Activated naive CD8-positive, alpha-beta T cell treated with anti-CD3 and anti-CD28 coated beads, Interleukin-2, amount 10 ng/mL, durations not matched to agents 7 days and 5 days (primary cell): ENCODE results near the gene CTNNBL1. TPM values are rescaled to one million over a fixed set of nuclear protein-coding genes. Genes with fewer than 3 reads are reported as not detected.
"Not testable (repeated sequence)": the region's sequence is repeated elsewhere in the genome, so short reads cannot be mapped to it uniquely, and the experiment has no call there.

ENCODE experiments used
- ATAC-seq: fragments of 150-1000 bp; cut with Tn5 transposase; one replicate; pipeline ENCODE4 v1.10.0; 2021; ENCODE audit warnings: low read depth, moderate library complexity
- POLR2A ChIA-PET: fragments of 350-600 bp; sonication (Branson Sonifier 250); formaldehyde crosslinking; loops from one replicate; lab custom pipeline; 2021; ENCODE audit warnings: antibody characterized with exemption; lab: Charles Lee
- DNase-seq: peaks from one replicate; pipeline ENCODE4 v3.0.0; 2021
- H3K27ac Mint-ChIP-seq: one replicate; pipeline ENCODE4 v1.8.0; 2022; ENCODE audit warnings: mild to moderate bottlenecking, mixed read lengths
- H3K27me3 Mint-ChIP-seq: one replicate; pipeline ENCODE4 v1.8.0; 2022; ENCODE audit warnings: mild to moderate bottlenecking, moderate library complexity, mixed read lengths
- H3K36me3 Mint-ChIP-seq: one replicate; pipeline ENCODE4 v1.8.0; 2021; ENCODE audit warnings: mild to moderate bottlenecking, mixed read lengths
- H3K4me1 Mint-ChIP-seq: one replicate; pipeline ENCODE4 v1.8.0; 2021; ENCODE audit warnings: mixed read lengths
- H3K4me3 Mint-ChIP-seq: one replicate; pipeline ENCODE4 v1.8.0; 2022; ENCODE audit warnings: mild to moderate bottlenecking, moderate library complexity, mixed read lengths
- H3K9me3 Mint-ChIP-seq: one replicate; pipeline ENCODE4 v1.8.0; 2021; ENCODE audit warnings: mixed read lengths
- total RNA-seq, 2 experiments: library from RNA; stranded (reverse); gene quantifications; one replicate each; pipeline ENCODE4 v1.2.3, GENCODE V29; 2021

CTNNBL1 gene
- total RNA-seq, 2 experiments from 2014 or later: 62.3 to 66.7 TPM

DNA sequence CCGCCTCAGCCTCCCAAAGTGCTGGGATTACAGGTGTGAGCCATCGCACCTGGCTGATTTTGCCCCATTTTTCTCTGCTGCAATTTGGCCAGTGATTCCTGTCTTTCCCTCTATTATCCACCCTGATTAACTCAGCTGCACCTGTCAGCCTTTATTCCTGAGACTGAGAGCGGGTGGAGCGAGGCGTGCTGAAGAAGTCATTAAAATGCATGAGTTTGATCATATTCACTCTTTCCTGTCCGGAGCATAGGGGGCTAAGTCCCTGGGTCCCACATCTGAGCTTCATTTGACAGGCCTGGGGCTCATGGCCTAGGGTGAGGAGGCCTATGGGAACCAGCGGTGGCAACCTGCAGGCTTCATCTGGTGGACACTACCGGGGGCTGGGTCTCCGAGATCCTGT is 25.7 kb upstream of the CTNNBL1 start:
- Mint-ChIP-seq H3K4me3 (no peak overlapping the region), H3K27ac (no peak overlapping the region), H3K4me1 (peaks cover 4% of the 10 kb centered on the region), H3K27me3 (peaks cover 15% of the 10 kb centered on the region), H3K9me3 (peaks cover 6% of the 10 kb centered on the region), H3K36me3 (peaks cover 2% of the 10 kb centered on the region)
- no peak for DNase-seq
- POLR2A ChIA-PET: no interaction called here
- no peak for ATAC-seq

DNA sequence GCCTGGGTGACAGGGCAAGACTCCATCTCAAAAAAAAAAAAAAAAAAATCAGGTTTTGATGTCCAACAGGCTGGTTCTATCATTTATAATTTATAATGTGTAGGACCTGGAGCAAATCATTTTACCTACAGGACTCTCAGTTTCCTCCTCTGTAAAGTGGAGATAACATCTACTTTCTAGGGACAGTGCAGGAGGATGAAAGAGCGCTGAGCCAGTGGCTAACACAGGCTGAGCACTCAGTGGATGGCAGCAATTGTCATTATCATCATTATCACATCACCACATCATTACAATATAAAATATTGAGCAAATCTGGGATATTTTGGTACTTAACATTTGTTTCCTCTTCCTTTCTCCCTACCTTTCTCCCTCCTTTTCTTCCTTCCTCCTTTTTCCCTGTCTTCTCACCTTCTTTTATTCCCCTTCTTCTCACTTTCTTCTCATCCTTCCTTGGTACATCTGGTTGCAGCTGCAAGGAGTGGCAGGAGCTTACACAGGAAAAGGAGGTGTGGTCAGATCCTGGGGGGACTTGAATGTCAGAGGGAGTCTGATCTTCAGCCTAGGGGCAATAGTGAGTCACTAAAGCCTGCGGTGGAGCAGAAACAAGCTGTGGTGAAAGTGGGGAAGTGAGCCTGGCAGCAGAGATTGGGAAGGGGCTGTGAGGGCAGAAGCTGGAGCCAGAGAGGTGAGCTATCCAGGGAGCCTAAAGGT is 24.6 kb upstream of the CTNNBL1 start:
- peaks cover 6% of the 10 kb centered on the region for H3K9me3 Mint-ChIP-seq
- POLR2A ChIA-PET: no interaction called here
- DNase-seq: no peak
- no peak overlapping the region for H3K27ac Mint-ChIP-seq
- no peak for ATAC-seq
- no peak overlapping the region for H3K4me3 Mint-ChIP-seq
- peaks cover 2% of the 10 kb centered on the region for H3K36me3 Mint-ChIP-seq
- peaks cover 4% of the 10 kb centered on the region for H3K4me1 Mint-ChIP-seq
- peaks cover 15% of the 10 kb centered on the region for H3K27me3 Mint-ChIP-seq

DNA sequence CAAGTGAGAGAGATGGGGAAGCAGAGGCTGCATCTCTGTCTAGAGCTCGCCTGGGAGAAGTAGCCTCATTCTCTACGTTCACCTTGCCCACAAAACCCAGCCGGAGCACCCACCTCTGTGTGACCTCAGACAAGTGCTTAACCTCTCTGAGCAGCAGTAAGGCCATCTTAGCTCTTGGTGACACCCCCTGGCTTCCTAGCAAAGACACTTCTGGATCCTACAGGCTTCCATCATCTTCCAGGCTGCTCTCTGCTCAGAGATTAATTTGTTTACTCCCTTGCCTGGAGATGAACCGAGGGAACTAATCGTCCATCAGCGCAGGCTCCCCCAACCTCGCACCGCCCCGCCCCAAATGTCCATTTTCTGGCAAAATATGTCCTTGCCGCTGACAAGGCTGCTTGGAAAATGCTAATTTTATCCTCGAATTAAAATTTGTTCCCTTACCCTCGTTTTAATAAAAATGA is 24.0 kb upstream of the CTNNBL1 start:
- ATAC-seq: no peak
- Mint-ChIP-seq H3K4me3 (no peak overlapping the region), H3K4me1 (peaks cover 4% of the 10 kb centered on the region), H3K27me3 (peaks cover 12% of the 10 kb centered on the region), H3K36me3 (no peaks in the 10 kb centered on the region), H3K9me3 (peaks cover 2% of the 10 kb centered on the region), H3K27ac (no peak overlapping the region)
- POLR2A ChIA-PET: no interaction called here
- no peak for DNase-seq

DNA sequence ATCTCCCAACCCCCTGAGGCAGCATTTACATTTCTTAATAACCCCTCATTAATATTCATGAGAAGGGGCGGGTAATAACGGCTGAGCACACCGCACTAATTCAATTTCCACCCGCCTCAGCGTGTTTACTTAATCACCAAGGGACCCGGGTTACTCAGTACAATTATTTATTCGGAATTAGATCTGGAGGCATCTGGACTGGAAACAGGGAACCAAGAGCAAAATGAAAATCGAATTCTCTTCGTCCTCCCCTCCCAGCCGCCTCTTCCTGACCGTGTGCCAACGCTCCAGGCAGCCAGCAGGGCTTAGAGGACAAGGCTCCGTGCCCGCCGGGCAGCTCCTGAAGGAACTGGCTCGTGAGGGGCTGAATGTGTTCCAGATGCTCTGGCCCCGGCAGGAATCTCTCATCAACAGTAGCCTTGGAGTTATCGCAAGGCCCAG is 23.5 kb upstream of the CTNNBL1 start:
- Mint-ChIP-seq H3K27ac (no peak overlapping the region), H3K27me3 (peaks cover 12% of the 10 kb centered on the region), H3K9me3 (peaks cover 2% of the 10 kb centered on the region), H3K4me3 (no peak overlapping the region), H3K36me3 (no peaks in the 10 kb centered on the region), H3K4me1 (peaks cover 4% of the 10 kb centered on the region)
- no peak for ATAC-seq
- POLR2A ChIA-PET: no interaction called here
- DNase-seq: no peak

DNA sequence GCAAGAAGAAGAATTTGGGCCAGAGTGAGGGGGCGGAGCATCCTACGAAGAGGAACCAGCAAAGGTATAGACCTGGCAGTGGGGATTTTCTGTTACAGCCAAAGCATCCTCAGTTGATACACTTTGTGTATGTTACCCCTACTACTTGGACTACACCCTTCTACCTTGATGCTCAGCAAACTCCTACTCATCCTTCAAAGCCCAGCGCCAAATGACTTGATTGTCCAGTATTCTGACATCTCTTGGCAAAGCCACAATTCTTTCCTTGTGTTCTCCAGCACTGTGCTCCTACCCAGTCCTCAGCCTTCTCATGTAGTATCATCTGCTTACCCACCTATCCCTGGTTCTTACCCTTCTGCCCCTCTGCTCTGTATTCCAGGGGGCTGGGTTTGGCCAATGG is 21.7 kb upstream of the CTNNBL1 start:
- POLR2A ChIA-PET: no interaction called here
- DNase-seq (no peak), ATAC-seq (no peak)
- Mint-ChIP-seq H3K27me3 (peaks cover 15% of the 10 kb centered on the region), H3K9me3 (no peaks in the 10 kb centered on the region), H3K36me3 (no peaks in the 10 kb centered on the region), H3K4me1 (peaks cover 4% of the 10 kb centered on the region), H3K27ac (no peak overlapping the region), H3K4me3 (no peak overlapping the region)

DNA sequence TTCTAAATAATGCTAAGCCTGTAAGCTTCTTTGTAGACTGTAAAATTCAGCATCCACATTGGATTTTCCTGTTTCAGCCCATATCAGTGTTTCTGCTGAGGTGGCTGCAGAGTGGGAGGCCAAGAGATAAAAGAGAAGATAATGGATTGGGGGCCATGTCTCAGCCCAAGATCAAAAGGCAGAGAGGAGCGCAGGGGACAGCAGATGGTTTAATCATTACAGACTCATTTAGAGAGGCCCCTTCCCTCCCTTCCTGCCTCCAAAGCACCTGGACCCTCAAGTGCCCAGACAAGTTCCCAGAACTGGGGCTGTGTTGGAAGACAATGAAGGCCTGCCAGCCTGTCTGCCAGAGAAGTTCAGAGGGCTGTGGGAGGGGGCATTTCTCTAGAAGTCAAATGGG is 20.4 kb upstream of the CTNNBL1 start:
- Mint-ChIP-seq H3K4me1 (peaks cover 4% of the 10 kb centered on the region), H3K4me3 (no peak overlapping the region), H3K9me3 (no peaks in the 10 kb centered on the region), H3K27me3 (peaks cover 21% of the 10 kb centered on the region), H3K27ac (no peak overlapping the region), H3K36me3 (no peaks in the 10 kb centered on the region)
- DNase-seq (no peak), ATAC-seq (no peak)
- POLR2A ChIA-PET: no interaction called here

DNA sequence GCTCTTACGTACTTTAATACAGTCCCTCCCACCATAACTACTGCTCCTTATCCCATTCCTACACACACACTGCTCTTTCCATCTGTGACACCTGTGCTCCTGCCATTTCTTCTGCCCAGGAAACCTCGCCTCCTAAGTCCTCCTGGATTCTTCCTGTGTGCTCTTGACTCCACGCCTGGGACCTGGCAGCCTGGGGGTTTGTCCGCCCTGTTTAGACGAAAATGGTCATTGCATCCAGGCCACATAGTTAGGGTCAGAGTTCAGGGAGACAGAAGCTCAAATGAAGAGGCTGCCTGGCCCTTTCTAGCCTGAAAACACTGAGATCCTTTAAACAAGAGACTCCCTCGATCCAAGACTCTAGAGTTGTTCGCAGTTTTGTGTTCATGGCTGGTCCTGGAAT is 17.4 kb upstream of the CTNNBL1 start:
- no peaks in the 10 kb centered on the region for H3K4me1 Mint-ChIP-seq
- POLR2A ChIA-PET: no interaction called here
- H3K27ac Mint-ChIP-seq: no peak overlapping the region
- no peaks in the 10 kb centered on the region for H3K36me3 Mint-ChIP-seq
- ATAC-seq (no peak), DNase-seq (no peak)
- H3K9me3 Mint-ChIP-seq: no peaks in the 10 kb centered on the region
- peaks cover 22% of the 10 kb centered on the region for H3K27me3 Mint-ChIP-seq
- no peak overlapping the region for H3K4me3 Mint-ChIP-seq

DNA sequence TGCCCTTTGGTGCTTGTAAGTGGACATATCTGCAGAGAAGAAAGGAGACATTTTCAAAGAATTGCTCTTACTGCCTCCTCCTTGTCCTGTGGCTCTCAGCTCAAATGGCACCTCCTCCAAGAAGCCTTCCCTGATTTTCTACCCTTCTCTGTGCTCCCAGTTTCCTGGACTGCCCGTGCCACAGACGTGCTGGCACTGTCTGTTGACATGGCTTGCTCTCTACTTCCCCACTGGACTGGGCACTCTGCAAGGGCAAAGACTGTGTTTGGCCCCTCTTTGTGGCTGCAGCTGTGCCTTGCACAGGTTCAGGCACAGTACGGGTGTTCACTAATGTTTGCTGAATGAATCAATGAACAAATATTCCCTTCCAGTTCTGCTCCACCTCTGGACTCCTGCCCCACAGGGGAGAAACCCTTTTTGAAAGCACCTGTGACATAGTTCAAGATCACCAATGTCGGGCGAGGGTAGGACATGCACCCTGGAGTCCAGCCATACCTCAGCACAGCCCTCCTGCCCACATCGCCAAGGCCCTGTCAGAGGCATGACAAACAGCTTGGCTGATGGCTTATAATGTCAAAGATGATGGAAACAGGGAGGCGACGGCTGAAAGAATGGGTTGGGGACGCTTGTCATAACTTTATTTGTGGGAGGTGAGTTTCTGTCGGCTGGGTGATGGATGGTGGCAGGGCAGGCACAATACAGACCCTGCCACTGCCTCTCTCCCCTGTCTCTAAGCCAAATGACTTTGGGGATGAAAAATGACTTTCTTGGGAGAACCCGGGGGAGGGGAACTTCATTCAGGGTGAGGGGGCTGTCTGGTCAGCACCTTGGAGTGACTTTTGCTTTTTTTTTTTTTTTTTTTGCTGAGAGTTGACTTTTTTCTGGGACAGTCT is 15.6 kb upstream of the CTNNBL1 start:
- H3K27ac Mint-ChIP-seq: no peak overlapping the region
- no peak for ATAC-seq

DNA sequence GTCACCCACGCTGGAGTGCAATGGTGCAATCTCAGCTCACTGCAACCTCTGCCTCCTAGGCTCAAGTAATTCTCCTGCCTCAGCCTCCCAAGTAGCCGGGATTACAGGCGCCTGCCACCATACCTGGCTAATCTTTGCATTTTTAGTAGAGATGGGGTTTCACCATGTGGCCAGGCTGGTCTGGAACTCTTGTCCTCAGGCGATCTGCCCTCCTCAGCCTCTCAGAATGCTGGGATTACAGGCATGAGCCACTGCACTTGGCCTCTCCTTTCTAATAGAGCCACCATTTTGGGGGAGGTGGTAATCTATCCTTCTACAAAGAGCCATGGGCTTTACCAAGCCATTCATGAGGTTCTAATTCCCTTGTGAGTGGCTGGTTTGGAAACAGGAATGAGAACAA is 14.1 kb upstream of the CTNNBL1 start:
- H3K27me3 Mint-ChIP-seq: peaks cover 24% of the 10 kb centered on the region
- H3K36me3 Mint-ChIP-seq, ATAC-seq: not testable (repeated sequence)

More for the DNA sequence above, 15.6 kb upstream of the CTNNBL1 start:
- no peak for DNase-seq
- POLR2A ChIA-PET: no interaction called here
- Mint-ChIP-seq H3K4me1 (no peaks in the 10 kb centered on the region), H3K36me3 (no peaks in the 10 kb centered on the region), H3K27me3 (peaks cover 24% of the 10 kb centered on the region), H3K4me3 (no peak overlapping the region), H3K9me3 (no peaks in the 10 kb centered on the region)

DNA sequence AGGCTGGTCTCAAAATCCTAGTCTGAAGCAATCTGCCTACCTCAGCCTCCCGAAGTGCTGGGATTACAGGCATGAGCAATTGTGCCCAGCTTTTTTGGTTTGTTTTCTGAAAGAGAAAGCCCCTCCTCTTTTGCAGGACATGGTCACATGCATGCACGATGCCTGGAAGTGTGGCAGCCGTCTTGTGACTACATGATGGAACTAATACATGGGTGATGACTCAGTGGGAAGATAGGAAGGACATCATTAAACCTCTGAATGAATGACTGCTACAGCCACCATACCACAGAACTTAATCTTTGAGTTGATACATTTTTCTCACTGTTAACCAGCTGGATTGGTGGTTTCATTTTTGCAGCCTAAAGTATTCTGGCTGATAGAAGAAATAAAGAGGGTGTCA is 13.4 kb upstream of the CTNNBL1 start:
- no peaks in the 10 kb centered on the region for H3K9me3 Mint-ChIP-seq
- POLR2A ChIA-PET: no interaction called here
- H3K27me3 Mint-ChIP-seq: peaks cover 27% of the 10 kb centered on the region
- H3K36me3 Mint-ChIP-seq: no peaks in the 10 kb centered on the region
- ATAC-seq (no peak), DNase-seq (no peak)
- H3K4me1 Mint-ChIP-seq: no peaks in the 10 kb centered on the region
- H3K27ac Mint-ChIP-seq: no peak overlapping the region
- no peak overlapping the region for H3K4me3 Mint-ChIP-seq

More for the DNA sequence above, 14.1 kb upstream of the CTNNBL1 start:
- H3K27ac Mint-ChIP-seq, POLR2A ChIA-PET, H3K9me3 Mint-ChIP-seq, H3K4me1 Mint-ChIP-seq, H3K4me3 Mint-ChIP-seq, DNase-seq: not testable (repeated sequence)

DNA sequence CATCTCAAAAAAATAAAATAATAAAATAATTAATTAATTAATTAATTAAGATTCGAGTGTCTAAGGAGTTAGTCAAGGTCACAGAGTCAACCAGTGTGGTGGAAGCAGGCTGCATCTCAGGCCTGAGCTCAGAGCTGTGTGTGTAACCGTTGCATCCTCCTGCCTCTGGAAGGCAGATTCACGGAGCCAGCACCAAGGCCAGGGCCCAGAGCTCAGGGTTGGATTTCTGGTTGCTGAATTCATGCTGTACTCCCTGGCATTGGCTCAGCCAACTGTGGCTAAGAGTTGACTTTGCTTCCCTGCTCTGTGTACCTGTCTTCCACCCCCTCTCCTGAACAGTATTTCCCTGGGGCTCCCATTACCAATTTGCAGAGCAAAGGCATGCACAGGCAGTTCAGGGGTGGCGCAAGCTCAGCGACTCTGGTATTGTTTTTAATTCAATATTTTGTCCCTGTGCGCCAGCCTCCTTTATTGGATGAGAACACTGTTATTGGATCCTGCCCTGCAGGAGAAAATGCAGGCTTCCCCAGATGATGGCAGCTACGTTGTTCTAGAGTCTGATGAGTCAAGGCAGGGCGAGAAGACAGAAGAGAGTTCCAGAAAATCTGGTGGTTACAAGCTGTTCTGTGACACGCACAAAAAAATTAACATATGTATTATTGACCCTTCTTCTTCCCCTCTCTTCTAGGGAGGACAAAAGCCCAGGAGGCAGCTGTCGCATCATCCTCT is 12.3 kb upstream of the CTNNBL1 start:
- no peak overlapping the region for H3K27ac Mint-ChIP-seq
- ATAC-seq: no peak
- H3K4me1 Mint-ChIP-seq: no peaks in the 10 kb centered on the region
- no peaks in the 10 kb centered on the region for H3K9me3 Mint-ChIP-seq
- POLR2A ChIA-PET: no interaction called here
- peaks cover 27% of the 10 kb centered on the region for H3K27me3 Mint-ChIP-seq
- DNase-seq: no peak
- no peaks in the 10 kb centered on the region for H3K36me3 Mint-ChIP-seq
- H3K4me3 Mint-ChIP-seq: no peak overlapping the region

DNA sequence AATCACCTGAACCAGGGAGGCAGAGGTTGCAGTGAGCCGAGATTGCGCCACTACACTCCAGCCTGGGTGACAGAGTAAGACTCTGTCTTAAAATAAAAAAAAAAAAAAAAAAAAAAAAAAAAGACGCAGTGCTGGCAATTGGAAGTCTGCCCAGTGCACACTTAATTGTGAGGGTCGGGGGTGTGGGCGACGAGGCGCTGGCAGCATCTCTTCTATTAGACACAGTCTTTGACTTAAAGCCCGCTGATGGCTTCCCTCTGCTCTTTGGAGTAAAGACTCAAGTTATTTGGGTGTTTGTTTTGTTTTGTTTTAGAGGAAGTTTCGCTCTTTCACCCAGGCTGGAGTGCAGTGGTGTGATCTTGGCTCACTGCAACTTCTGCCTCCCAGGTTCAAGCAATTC is 10.7 kb upstream of the CTNNBL1 start:
- not testable (repeated sequence) for H3K4me3 Mint-ChIP-seq, H3K9me3 Mint-ChIP-seq

DNA sequence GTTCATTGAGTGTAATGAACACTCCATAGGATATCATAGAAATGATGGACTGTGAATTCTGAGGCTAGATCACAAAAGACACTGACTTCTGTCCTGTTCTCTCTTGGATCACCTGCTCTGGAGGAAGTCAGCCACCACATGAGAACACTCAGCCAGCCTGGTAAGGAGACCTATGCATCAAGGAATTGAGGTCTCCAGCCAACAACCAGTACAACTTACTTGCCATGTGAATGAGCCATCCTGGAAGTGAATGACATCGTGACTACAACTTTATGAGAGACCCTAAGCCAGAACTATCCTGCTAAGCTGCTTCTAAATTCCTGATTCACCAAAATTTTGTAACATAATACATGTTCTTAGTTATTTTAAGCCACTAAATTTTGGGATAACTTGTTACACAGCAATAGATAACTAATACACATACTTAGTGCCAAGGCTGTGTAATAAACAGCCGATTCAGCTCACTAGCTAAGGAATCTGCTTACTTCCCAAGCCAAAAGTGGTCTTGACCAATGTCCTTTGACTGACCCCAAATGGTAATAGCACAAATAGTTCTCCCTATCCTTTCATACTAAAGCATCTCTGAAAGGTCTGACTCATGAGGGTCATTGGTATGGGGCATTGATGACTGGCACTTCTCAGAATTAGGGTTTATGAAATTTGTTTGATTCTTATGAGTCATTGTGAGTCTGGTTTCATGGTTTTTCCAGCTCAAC is 6.9 kb upstream of the CTNNBL1 start:
- ATAC-seq: no peak
- no peaks in the 10 kb centered on the region for H3K9me3 Mint-ChIP-seq
- H3K36me3 Mint-ChIP-seq: no peaks in the 10 kb centered on the region
- peaks cover 2% of the 10 kb centered on the region for H3K4me1 Mint-ChIP-seq
- no peak for DNase-seq
- H3K4me3 Mint-ChIP-seq: no peak overlapping the region
- peaks cover 38% of the 10 kb centered on the region for H3K27me3 Mint-ChIP-seq
- POLR2A ChIA-PET: no interaction called here
- no peak overlapping the region for H3K27ac Mint-ChIP-seq

More for the DNA sequence above, 10.7 kb upstream of the CTNNBL1 start:
- ATAC-seq, H3K36me3 Mint-ChIP-seq, DNase-seq, H3K4me1 Mint-ChIP-seq, POLR2A ChIA-PET, H3K27ac Mint-ChIP-seq: not testable (repeated sequence)
- peaks cover 26% of the 10 kb centered on the region for H3K27me3 Mint-ChIP-seq
